Sciatic nerve (tissue), 2 donors: ENCODE measurements around the gene RPL22L1. TPM values are rescaled to one million over a fixed set of nuclear protein-coding genes. Genes with fewer than 3 reads are reported as not detected.
"Not testable (repeated sequence)": the region's sequence is repeated elsewhere in the genome, so short reads cannot be mapped to it uniquely, and the experiment has no call there.

ENCODE experiments used
- ATAC-seq: fragments of 200-7000 bp; cut with Tn5 transposase; one replicate; pipeline ENCODE4 v1.9.1; 2020; ENCODE audit warnings: mild to moderate bottlenecking, moderate library complexity
- DNase-seq: peaks from one replicate; pipeline ENCODE4 v3.0.0-alpha.2; 2020; ENCODE audit warnings: low spot score
- intact Hi-C: fragments of 100-400 bp; cut with DNase I; formaldehyde crosslinking; loops from one replicate; pipeline ENCODE4 v1.14.2; 2022
- total RNA-seq: library from RNA; stranded (reverse); fragmentation: NEBNext Ultra II Directional; extraction: Animal tissue kit (Norgen Biotek cat#: 25700); gene quantifications from one replicate; pipeline ENCODE4 v1.2.1, GENCODE V29; 2021
- donor health status: DM: no; HTN: no; CAD: no.
- donor health status: DM: no; HTN: no; CAD: no.

RPL22L1 gene
- total RNA-seq, 1 donor from 2014 or later: 41.5 TPM

DNA sequence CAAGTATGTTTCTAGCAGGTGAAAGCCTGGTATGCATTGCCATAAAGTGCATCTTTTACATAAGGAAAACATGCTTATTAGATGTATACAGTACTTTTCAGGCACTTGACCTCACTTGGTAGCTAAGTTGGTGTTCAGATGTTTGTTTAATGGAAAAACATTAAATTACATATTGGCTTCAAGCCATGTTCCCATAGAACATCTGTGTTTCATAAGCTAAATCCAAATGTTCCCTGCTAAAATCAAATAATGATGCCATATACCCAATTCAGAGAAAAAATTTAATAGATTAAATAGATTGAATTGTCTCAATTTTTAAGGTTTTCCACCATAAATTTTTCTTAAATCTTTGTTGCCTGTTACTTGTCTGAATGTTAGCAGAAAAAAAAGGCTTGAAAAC is 19.1 kb upstream of the RPL22L1 start:
- no peak for DNase-seq
- intact Hi-C loops: no loop called here
- no peak for ATAC-seq

DNA sequence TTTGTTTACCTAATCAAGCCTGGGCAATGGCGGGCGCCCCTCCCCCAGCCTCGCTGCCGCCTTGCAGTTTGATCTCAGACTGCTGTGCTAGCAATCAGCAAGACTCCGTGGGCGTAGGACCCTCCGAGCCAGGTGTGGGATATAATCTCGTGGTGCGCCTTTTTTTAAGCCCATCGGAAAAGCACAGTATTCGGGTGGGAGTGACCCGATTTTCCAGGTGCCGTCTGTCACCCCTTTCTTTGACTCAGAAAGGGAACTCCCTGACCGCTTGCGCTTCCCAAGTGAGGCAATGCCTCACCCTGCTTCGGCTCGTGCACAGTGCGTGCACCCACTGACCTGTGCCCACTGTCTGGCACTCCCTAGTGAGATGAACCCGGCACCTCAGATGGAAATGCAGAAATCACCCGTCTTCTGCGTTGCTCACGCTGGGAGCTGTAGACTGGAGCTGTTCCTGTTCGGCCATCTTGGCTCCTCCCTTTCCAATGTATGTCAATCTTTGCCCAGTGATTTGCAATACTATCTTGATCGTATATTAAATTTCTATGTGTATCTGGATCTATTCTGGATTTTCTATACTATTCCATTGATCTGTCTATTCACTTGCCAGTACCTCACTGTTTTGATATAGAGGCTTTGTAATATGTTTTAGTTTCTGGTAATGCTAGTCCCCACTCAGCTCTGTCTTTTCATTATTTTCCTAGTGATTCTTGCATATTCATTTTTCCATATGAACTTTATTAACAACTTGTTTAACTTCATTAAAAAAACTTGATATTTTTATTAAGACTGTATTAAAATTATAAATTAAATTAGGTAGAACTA is 14.3 kb upstream of the RPL22L1 start:
- ATAC-seq, DNase-seq, intact Hi-C loops: not testable (repeated sequence)

- intact Hi-C loops, DNase-seq, ATAC-seq: not testable (repeated sequence)
Measured at GRCh38 chr3:170878688-170879087, 8.7 kb upstream of the RPL22L1 start.

DNA sequence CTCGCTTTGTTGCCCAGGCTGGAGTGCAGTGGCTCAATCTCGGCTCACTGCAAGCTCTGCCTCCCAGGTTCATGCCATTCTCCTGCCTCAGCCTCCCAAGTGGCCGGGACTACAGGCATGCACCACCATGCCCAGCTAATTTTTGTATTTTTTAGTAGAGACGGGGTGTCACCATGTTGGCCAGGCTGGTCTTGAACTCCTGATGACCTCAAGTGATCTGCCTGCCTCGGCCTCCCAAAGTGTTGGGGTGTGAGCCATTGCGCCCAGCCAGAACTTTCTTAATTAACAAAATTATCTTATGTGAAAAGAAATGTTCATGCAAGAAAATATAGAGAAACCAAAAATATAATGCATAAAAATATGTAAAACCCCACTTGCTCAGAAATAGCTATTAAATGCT is 7.3 kb upstream of the RPL22L1 start:
- DNase-seq, ATAC-seq, intact Hi-C loops: not testable (repeated sequence)

GRCh38 chr3:170876537-170876936 is 6.5 kb upstream of the RPL22L1 start:
- ATAC-seq (no peak), DNase-seq (no peak)
- intact Hi-C loops: no loop called here

DNA sequence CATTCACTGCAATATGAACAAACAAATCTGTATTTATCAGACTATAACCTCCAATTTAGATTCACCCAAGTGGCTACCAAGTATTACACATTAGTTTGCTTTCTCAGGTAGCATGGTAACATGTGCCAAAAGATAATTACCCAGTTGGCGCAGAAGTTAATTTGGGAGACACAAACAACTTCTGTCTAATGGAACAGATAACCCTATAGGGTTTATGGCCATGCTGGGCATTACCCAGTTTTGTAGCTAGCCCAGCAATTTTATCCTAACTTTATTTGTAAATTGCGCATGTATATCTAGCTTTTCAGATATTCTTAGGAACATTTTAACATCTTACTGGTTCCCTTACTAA is 780 bp downstream of the RPL22L1 start:
- intact Hi-C loops: no loop called here
- ATAC-seq (no peak), DNase-seq (no peak)

GRCh38 chr3:170868577-170869238 is 1.3 kb downstream of the RPL22L1 start:
- no peak for ATAC-seq
- DNase-seq: no peak
- intact Hi-C loops: no loop called here

DNA sequence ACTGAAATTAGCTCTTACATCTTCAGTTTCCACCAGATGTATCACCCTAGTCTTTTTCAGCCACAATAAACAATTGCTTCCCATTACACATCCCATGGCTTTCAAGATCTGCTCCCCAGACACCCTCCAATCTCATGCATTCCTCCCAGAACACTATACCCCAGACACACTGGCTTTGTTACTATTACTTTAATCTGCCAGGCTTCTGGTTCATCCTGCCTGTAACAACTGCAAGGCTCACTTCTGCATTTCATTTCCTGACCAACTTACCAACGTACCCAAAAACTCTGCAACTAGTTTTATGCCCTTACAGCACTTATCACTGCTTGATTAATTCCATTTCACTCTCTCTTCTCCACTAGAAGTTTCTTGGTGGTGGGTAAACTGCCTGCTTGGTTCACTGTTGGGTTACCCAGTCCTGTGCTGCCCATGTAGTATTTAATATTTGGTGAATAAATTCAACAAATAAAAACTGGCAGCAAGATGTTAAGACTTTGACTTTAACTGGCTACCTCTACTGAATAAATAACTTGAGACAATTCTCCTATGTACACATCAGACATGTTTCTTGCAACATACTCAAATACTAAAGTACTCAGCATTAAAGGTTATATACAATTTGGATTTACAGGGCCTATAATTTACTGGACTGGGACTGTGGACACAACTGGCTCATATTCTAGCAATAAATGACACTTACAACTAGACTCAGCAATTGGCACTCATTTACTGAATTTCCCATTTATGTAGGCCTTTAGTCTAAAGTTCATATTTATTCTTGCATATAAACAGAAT is 2.7 kb downstream of the RPL22L1 start:
- no peak for DNase-seq
- no peak for ATAC-seq
- intact Hi-C loops: no loop called here

- no peak for DNase-seq
- intact Hi-C loops: no loop called here
- ATAC-seq: no peak
Measured at GRCh38 chr3:170866499-170866898, 3.5 kb downstream of the RPL22L1 start.

DNA sequence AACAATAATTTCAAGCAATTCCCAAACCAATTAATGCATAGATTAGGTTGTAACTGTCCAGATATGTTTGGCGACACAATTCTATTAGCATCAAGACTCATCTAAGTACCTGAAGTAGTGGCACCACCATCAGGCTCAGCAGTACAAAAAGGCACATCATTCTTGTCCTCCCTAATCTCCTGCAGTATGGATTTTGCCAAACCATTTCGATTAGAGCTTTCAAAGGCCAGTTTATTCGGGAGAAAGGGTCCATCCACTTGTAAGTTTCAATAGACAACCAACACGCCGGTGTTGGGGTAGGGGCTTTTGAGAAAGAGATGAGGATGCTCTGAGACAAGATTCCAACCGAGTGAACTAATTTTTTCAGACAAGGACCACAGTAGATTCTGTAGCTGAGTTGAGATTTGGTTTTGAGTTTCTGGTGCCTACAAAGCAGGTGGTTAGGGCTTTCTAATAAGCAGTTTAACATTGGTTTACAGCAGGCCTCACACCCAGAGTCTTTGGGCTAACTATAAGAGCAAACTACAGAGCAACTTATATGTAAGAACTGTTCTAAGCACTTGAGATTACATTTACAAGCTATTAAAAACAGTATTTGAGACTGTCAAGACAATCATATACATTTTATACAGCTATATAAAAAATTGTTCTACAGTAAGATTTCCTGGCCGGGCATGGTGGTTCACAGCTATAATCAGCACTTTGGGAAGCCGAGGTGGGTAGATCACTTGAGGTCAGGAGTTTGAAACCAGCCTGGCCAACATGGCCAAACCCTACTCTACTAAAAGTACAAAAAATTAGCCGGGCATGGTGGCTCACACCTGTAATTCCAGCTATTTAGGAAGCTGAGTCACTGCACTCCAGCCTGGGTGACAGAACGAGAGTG is 4.5 kb downstream of the RPL22L1 start:
- intact Hi-C loops: no loop called here
- DNase-seq (no peak), ATAC-seq (no peak)

DNA sequence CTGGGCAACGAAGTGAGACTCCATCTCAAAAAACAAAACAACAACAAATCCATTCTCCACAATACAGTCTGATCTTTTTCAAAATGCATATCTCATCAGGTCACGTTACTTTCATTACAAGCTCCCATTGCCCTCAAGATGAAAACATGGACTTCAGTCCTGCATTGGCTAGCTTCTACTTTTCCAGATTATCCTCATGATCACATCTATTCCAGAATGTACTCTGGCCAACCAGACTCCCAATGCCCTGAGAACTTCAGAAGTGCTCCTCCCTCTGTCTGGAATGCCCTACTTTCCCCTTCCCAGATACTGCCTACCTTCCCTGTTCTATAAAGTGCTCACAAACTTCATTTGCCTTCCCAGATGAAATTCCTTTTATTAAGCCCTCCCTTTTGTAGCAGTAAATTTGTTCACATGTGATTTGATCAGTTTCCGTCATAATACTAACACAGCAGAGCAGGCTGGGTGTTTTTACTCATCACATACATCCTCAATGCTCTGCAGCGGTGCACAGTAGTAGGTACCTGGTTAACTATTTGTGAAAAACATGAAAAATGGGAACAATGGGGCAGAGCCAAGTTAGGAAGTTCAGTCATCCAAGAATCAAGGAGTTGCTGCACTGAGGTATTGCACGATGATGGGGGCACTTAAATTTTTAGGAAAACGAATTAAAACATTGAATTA is 5.3 kb downstream of the RPL22L1 start:
- ATAC-seq: no peak
- DNase-seq: no peak
- intact Hi-C loops: no loop called here

DNA sequence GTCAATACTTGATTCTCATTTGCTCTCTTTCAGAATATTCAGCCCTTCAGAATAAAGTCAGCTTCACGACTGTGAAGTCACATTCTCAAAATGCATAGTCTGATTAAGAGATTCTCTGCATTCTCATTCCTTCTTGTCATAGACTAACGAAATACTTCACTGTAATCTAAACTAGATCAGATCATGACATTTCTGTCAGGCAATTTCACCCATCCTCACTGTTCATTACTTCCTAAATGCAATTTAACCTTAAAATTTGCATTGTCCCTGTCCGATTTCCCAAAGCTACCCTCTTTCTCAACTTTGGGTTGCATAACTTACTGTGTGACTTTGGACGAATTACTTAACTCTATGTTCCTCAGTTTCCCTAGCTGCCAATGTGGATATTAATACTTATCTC is 6.2 kb downstream of the RPL22L1 start:
- ATAC-seq (no peak), DNase-seq (no peak)
- intact Hi-C loops: no loop called here

DNA sequence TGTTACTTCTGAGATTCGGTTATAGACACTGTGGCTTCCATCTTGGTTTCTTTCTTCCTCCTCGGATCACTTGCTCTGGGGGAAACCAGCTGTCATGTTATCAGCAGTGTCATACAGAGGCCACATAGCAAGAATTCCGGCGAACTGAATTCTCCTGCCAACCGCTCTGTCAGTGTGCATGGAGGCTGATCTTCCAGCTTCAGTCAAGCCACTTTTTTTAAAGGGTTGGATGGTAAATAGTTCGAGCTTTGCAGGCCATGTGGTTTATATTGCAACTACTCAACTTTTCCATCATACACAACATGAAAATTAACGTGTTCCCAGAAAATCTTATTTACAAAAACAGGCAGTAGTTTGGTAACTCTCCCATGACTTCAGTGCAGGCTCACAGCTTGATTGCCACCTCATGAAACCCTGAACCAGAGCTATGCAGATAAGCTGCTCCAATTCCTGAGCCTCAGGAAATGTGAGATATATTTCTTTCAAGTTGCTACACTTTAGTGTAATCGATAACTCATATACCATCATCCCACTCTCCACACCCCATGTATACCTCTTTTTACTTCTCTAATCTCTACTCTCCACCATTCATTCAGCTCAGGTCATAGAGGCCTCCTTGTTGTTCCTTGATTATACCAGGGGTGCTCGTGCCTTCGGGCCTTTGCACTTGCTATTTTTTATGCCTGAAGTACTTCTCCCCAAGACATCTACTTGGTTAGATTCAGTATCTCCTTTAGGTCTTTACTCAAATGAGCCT is 7.2 kb downstream of the RPL22L1 start:
- ATAC-seq: no peak
- DNase-seq: no peak
- intact Hi-C loops: no loop called here

GRCh38 chr3:170858599-170858998 is 11.4 kb downstream of the RPL22L1 start:
- no peak for ATAC-seq
- no peak for DNase-seq
- intact Hi-C loops: no loop called here

- intact Hi-C loops: no loop called here
Measured at GRCh38 chr3:170852324-170852723, 17.7 kb downstream of the RPL22L1 start.

DNA sequence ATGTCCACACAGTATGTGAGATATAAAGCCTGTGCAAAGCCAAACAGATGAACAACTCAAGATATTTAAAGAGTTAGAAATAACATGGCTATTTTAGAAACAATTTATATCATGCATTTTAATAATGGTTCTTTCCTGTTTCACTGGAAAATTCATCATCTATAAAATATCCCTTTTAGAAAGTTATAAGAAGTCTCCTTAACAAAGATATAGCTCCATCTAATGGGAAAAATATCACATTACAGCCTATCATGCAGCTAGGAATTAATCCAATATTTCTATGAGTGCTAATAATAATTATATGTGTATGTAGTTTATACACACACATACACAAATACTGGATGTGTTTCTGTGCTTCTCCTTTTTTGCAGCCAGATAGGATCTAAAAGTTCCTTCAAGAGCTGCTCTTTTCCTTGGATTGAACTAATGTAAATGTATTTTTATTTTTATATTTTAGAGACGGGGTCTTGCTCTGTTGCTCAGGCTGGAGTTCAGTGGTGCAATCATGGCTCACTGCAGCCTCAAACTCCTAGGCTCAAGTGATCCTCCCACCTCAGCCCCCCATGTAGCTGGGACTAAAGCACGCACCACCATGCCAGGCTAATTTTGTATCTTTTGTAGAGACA is 21.6 kb downstream of the RPL22L1 start:
- intact Hi-C loops: no loop called here
- DNase-seq: no peak
- no peak for ATAC-seq

More at GRCh38 chr3:170852324-170852723, 17.7 kb downstream of the RPL22L1 start:
- ATAC-seq (no peak), DNase-seq (no peak)

GRCh38 chr3:170844377-170844776 is 25.6 kb downstream of the RPL22L1 start:
- no peak for ATAC-seq
- intact Hi-C loops: no loop called here
- no peak for DNase-seq
